B cell (primary cell): ENCODE measurements around the gene MRPL54. TPM values are rescaled to one million over a fixed set of nuclear protein-coding genes. Genes with fewer than 3 reads are reported as not detected.

Experiments
- ATAC-seq: fragments of 200-7000 bp; cut with Tn5 transposase; one replicate; pipeline ENCODE4 v1.10.0; 2021; ENCODE audit warnings: low read depth, mild to moderate bottlenecking, moderate number of reproducible peaks, moderate library complexity
- CTCF ChIA-PET: fragments of 350-600 bp; sonication (Branson Sonifier 250); formaldehyde crosslinking; loops from one replicate; lab custom pipeline; 2021; ENCODE audit warnings: antibody characterized with exemption, inconsistent platforms; lab: Charles Lee
- POLR2A ChIA-PET: fragments of 350-600 bp; sonication (Branson Sonifier 250); formaldehyde crosslinking; loops from one replicate; lab custom pipeline; 2021; ENCODE audit warnings: antibody characterized with exemption; lab: Charles Lee
- DNase-seq: peaks from one replicate; pipeline ENCODE4 v3.0.0; 2013
- H2AFZ ChIP-seq: 2 replicates; pipeline ENCODE4 v1.6.1; 2012; ENCODE audit warnings: mild to moderate bottlenecking, low read depth, low read length; ENCODE audit not compliant: insufficient read depth, poor library complexity, severe bottlenecking
- H3K27ac ChIP-seq, 2 donors: 1 replicate in 1 of 2; 2 replicates in 1 of 2; pipeline ENCODE4 v1.5.1; 2012 to 2013; ENCODE audit warnings: low read length in 2 of 2, mild to moderate bottlenecking in 2 of 2, moderate library complexity in 1 of 2
- H3K27me3 ChIP-seq, 4 experiments: fragments of 200-600 bp in 1 of 4; sonication (generic) in 1 of 4; replicated peaks in 1 of 4; 1 replicate in 2 of 4; 2 replicates in 2 of 4; pipeline versions ENCODE4 v1.6.1 to v1.7.0; 2013 to 2016; ENCODE audit warnings: low read length in 3 of 4, mild to moderate bottlenecking in 2 of 4, mixed read lengths in 1 of 4, moderate library complexity in 1 of 4; ENCODE audit not compliant: insufficient read depth in 4 of 4, control insufficient read depth in 3 of 4; ENCODE audit errors: control extremely low read depth in 1 of 4
- H3K36me3 ChIP-seq, 2 experiments: replicated peaks in 1 of 2; 1 replicate in 1 of 2; 2 replicates in 1 of 2; pipeline versions ENCODE4 v1.6.1 to v1.7.1; 2013; ENCODE audit warnings: low read length in 1 of 2; ENCODE audit not compliant: insufficient read depth in 2 of 2, control insufficient read depth in 1 of 2; ENCODE audit errors: control extremely low read depth in 1 of 2, extremely low read depth in 1 of 2
- H3K4me1 ChIP-seq, 2 donors: fragments of 200-600 bp in 1 of 2; sonication (generic) in 1 of 2; 1 replicate in 1 of 2; 2 replicates in 1 of 2; pipeline versions ENCODE4 v1.5.1 to v1.6.1; 2013 to 2017; ENCODE audit warnings: low read length in 2 of 2; ENCODE audit not compliant: control insufficient read depth in 2 of 2, insufficient read depth in 2 of 2
- H3K4me2 ChIP-seq: replicated peaks from 2 replicates; pipeline ENCODE3; 2012; ENCODE audit warnings: mild to moderate bottlenecking, low read depth, low read length; ENCODE audit not compliant: poor library complexity, severe bottlenecking
- H3K4me3 ChIP-seq, 5 experiments: fragments of 200-600 bp in 1 of 5; sonication (generic) in 1 of 5; 1 replicate in 3 of 5; 2 replicates in 2 of 5; pipeline versions ENCODE4 v1.5.1 to v1.7.0; 2011 to 2016; ENCODE audit warnings: low read length in 4 of 5, mild to moderate bottlenecking in 4 of 5, low read depth in 2 of 5, control low read depth in 1 of 5, moderate library complexity in 1 of 5; ENCODE audit not compliant: insufficient read depth in 1 of 5; ENCODE audit errors: control extremely low read depth in 1 of 5, extremely low read depth in 1 of 5
- H3K79me2 ChIP-seq: fragments of 200-600 bp; sonication (generic); one replicate; pipeline ENCODE4 v1.6.0; 2016; ENCODE audit warnings: low read length; ENCODE audit not compliant: control insufficient read depth, insufficient read depth
- H3K9ac ChIP-seq: fragments of 200-600 bp; sonication (generic); 2 replicates; pipeline ENCODE4 v1.6.1; 2017; ENCODE audit warnings: mild to moderate bottlenecking, low read length, moderate library complexity
- H3K9me3 ChIP-seq, 3 donors: one replicate each; pipeline versions ENCODE4 v1.6.1 to v1.7.1; 2013; ENCODE audit warnings: low read length in 2 of 3; ENCODE audit not compliant: control insufficient read depth in 2 of 3, insufficient read depth in 1 of 3; ENCODE audit errors: control extremely low read depth in 1 of 3
- H4K20me1 ChIP-seq: 2 replicates; pipeline ENCODE4 v1.6.0; 2012; ENCODE audit warnings: mild to moderate bottlenecking, low read length; ENCODE audit not compliant: insufficient read depth, control insufficient read depth, poor library complexity, severe bottlenecking
- H3K27ac Mint-ChIP-seq: one replicate; pipeline ENCODE4 v1.8.0; 2021; ENCODE audit warnings: mixed read lengths
- H3K27me3 Mint-ChIP-seq: one replicate; pipeline ENCODE4 v1.8.0; 2021; ENCODE audit warnings: mixed read lengths
- H3K4me1 Mint-ChIP-seq: one replicate; pipeline ENCODE4 v1.8.0; 2021; ENCODE audit warnings: mixed read lengths
- H3K4me3 Mint-ChIP-seq: one replicate; pipeline ENCODE4 v1.8.0; 2021; ENCODE audit warnings: mixed read lengths
- H3K9me3 Mint-ChIP-seq: one replicate; pipeline ENCODE4 v1.8.0; 2022; ENCODE audit warnings: mixed read lengths; ENCODE audit not compliant: insufficient read depth
- CTCF ChIP-seq: fragments of 200-600 bp; IDR thresholded peaks from one replicate; pipeline ENCODE4 v1.8.0; 2022; ENCODE audit warnings: antibody characterized with exemption, mild to moderate bottlenecking
- EZH2 ChIP-seq: IDR thresholded peaks from 2 replicates; pipeline ENCODE4 v1.6.1; 2012; ENCODE audit warnings: borderline replicate concordance, low read depth, mild to moderate bottlenecking, moderate library complexity, low read length; ENCODE audit not compliant: insufficient read depth, poor library complexity, severe bottlenecking
- WGBS: methylation state at CpG from one replicate; pipeline ENCODE4 v1.1.5; 2013; ENCODE audit warnings: missing lambda C conversion rate; ENCODE audit not compliant: insufficient coverage; 5-methylcytosine and 5-hydroxymethylcytosine counted together
- intact Hi-C: fragments of 100-400 bp; cut with micrococcal nuclease; formaldehyde crosslinking; loops from one replicate; pipeline ENCODE4 v1.10.0; 2022
- polyA plus RNA-seq: library from polyadenylated mRNA; depleted of rRNA; stranded (reverse); fragments of >200 nt; gene quantifications from 2 replicates; pipeline ENCODE4 v1.2.3, GENCODE V29; 2012
- total RNA-seq, 2 donors: library from RNA; stranded (reverse); fragments of 120-200 nt in 1 of 2; gene quantifications; 1 replicate in 1 of 2; 2 replicates in 1 of 2; pipeline versions ENCODE4 v1.2.3 to v1.2.4, GENCODE V29; 2013 to 2022

Gene MRPL54
- total and polyA plus RNA-seq, 2 donors (not counting 1 experiment from before 2014, with no cell fraction given), result 54.3 to 75.1 TPM

GRCh38 chr19:3775374-3775711 is 12.9 kb downstream of the MRPL54 start:
- H3K4me1 Mint-ChIP-seq, result no peaks in the 10 kb centered on the region
- no peak overlapping the region for H3K4me2 ChIP-seq
- H3K27ac Mint-ChIP-seq, result no peak overlapping the region
- H3K27me3 Mint-ChIP-seq, result no peaks in the 10 kb centered on the region
- no peaks in the 10 kb centered on the region for H3K79me2 ChIP-seq
- no peaks in the 10 kb centered on the region for H3K4me1 ChIP-seq
- TF ChIP-seq EZH2 (no peak), CTCF (no peak)
- H3K27ac ChIP-seq, result no peak overlapping the region
- peaks cover 0 to 4% (median 0%) of the 10 kb centered on the region in 3 donors for H3K9me3 ChIP-seq
- no peaks in the 10 kb centered on the region for H3K9me3 Mint-ChIP-seq
- no peaks in the 10 kb centered on the region for H3K36me3 ChIP-seq
- no peak overlapping the region for H2AFZ ChIP-seq
- no peak overlapping the region for H3K4me3 Mint-ChIP-seq
- intact Hi-C loops, result no loop called here
- no peaks in the 10 kb centered on the region for H3K27me3 ChIP-seq
- WGBS, result 84% methylated on average over 2 of the region's 2 CpGs
- no peak for DNase-seq
- H3K4me3 ChIP-seq, result no peak overlapping the region
- POLR2A ChIA-PET, result no interaction called here
- CTCF ChIA-PET, result interaction anchor here (0.9 kb wide), 1 partner anchor 13 kb away, joined by 3 read pairs; no protein-coding TSS in a partner anchor
- no peaks in the 10 kb centered on the region for H4K20me1 ChIP-seq
- H3K9ac ChIP-seq, result no peak overlapping the region
- no peak for ATAC-seq

- CTCF ChIA-PET, result no interaction called here
- Mint-ChIP-seq H3K9me3 (peaks cover under 1% of the 10 kb centered on the region), H3K27ac (no peak overlapping the region), H3K4me3 (no peak overlapping the region), H3K4me1 (no peaks in the 10 kb centered on the region), H3K27me3 (no peaks in the 10 kb centered on the region)
- Histone ChIP-seq H3K4me3 (no peak overlapping the region), H3K4me1 (no peaks in the 10 kb centered on the region), H3K9me3 (peaks cover 0 to 8% (median 2%) of the 10 kb centered on the region in 3 donors), H3K9ac (no peak overlapping the region), H2AFZ (no peak overlapping the region), H3K79me2 (no peaks in the 10 kb centered on the region), H3K27me3 (no peaks in the 10 kb centered on the region), H3K27ac (no peak overlapping the region), H3K4me2 (no peak overlapping the region), H4K20me1 (no peaks in the 10 kb centered on the region), H3K36me3 (no peaks in the 10 kb centered on the region)
- ATAC-seq (no peak), DNase-seq (no peak)
- intact Hi-C loops, result no loop called here
- WGBS, result 95% methylated on average over 5 of the region's 5 CpGs
- TF ChIP-seq EZH2 (no peak), CTCF (no peak)
- POLR2A ChIA-PET, result no interaction called here
These were observed 13.3 kb downstream of the MRPL54 start for GRCh38 chr19:3775831-3776230.
